Activated effector memory CD4-positive, alpha-beta T cell treated with Interleukin-2 at 50 U/mL for 16 hours (primary cell): ENCODE data around the gene SRRM1.
"Not testable (repeated sequence)": the region's sequence is repeated elsewhere in the genome, so short reads cannot be mapped to it uniquely, and the experiment has no call there.

Experiments used
- DNase-seq: peaks from one replicate; pipeline ENCODE4 v3.0.0-alpha.2; 2020

Gene SRRM1

GRCh38 chr1:24695202-24695974 lies 52.3 kb downstream of the SRRM1 start:
- DNase-seq: peak; percentile 3

- no peak for DNase-seq
These were observed 53.1 kb downstream of the SRRM1 start for GRCh38 chr1:24696041-24696755.

GRCh38 chr1:24696756-24697330 lies 53.7 kb downstream of the SRRM1 start:
- no peak for DNase-seq

GRCh38 chr1:24697453-24698001 lies 54.4 kb downstream of the SRRM1 start:
- DNase-seq: not testable (repeated sequence)

GRCh38 chr1:24698326-24698725 lies 55.2 kb downstream of the SRRM1 start:
- DNase-seq: not testable (repeated sequence)

- no peak for DNase-seq
These were observed 56.5 kb downstream of the SRRM1 start for GRCh38 chr1:24699628-24700027.

- no peak for DNase-seq
These were observed 59.6 kb downstream of the SRRM1 start for GRCh38 chr1:24702511-24703293.

GRCh38 chr1:24704411-24705259 lies 61.5 kb downstream of the SRRM1 start:
- DNase-seq: no peak

- peak; percentile 17 for DNase-seq
These were observed 62.4 kb downstream of the SRRM1 start for GRCh38 chr1:24705260-24706073.

- DNase-seq: not testable (repeated sequence)
These were observed 62.9 kb downstream of the SRRM1 start for GRCh38 chr1:24706074-24706389.

- DNase-seq: no peak
These were observed 64.6 kb downstream of the SRRM1 start for GRCh38 chr1:24707687-24708086.

- DNase-seq: no peak
These were observed 65.8 kb downstream of the SRRM1 start for GRCh38 chr1:24708938-24709337.

GRCh38 chr1:24709791-24710441 lies 66.8 kb downstream of the SRRM1 start:
- peak; percentile 47 for DNase-seq

- no peak for DNase-seq
These were observed 68.2 kb downstream of the SRRM1 start for GRCh38 chr1:24711329-24711728.

GRCh38 chr1:24713176-24713575 lies 70.1 kb downstream of the SRRM1 start:
- DNase-seq: no peak

- no peak for DNase-seq
These were observed 70.6 kb downstream of the SRRM1 start for GRCh38 chr1:24713736-24714135.

- no peak for DNase-seq
These were observed 71.9 kb downstream of the SRRM1 start for GRCh38 chr1:24714859-24715520.

GRCh38 chr1:24715658-24716057 lies 72.6 kb downstream of the SRRM1 start:
- no peak for DNase-seq

- DNase-seq: no peak
These were observed 75.0 kb downstream of the SRRM1 start for GRCh38 chr1:24717887-24718650.
